ENCODE data around the gene ZNF99.
"Not testable (repeated sequence)": the region's sequence is repeated elsewhere in the genome, so short reads cannot be mapped to it uniquely, and the experiment has no call there.

Gene ZNF99

GRCh38 chr19:22783651-22784410 lies at the start of gene ZNF99:
Gene ZNF99, minus strand, starts transcription at chr19:22784151. Its CDS starts 135 bp downstream, at chr19:22784016.
- no peak within 1 kb of the TSS for H3K4me3 ChIP-seq (ENCODE audit: low read length)
- H3K9ac ChIP-seq (ENCODE audit: low read length): no peak within 1 kb of the TSS
- no peaks in the 10 kb centered on the region for H3K9me3 ChIP-seq (ENCODE audit: control insufficient read depth, low read length)

DNA sequence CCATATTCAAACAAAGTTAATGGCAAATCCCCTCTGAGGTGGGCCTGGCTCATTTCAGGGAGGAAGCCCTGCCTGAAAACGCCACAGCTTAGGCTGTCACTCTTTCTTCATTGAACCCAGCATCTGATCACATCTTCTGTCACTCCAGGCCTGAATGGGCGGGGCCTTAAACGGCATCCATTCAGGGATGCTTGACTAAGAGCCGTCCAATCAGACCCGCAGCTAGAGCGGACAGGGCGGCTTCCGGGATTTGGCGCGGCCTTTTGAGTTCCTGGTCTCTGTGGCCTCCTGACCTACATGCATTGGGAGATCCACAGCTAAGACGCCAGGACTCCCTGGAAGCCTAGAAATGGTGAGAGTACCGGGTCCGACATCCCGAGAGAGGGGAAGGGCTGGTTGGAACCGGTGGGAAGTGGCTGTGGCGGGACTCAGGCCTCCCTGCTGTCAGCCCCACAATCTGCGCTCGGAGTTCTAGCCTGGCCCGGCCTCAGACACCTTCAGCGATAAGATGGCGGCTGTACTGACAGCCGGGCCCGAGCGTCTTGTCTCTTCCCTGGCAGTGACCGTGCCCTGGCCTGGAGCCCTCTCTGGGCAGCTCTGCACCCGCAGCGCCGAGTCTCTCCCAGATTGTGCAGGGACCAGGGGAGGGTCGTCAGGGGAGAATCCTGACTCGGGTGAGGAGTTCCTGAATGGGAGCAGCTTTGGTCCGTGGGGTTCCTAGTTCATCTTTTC lies 48.2 kb upstream of the ZNF99 start, which contains the start of gene ZNF723:
Gene ZNF723 (plus strand): TSS at position 261 of the 732 bp plus-strand sequence. CDS start 89 bp downstream, at position 350.
- no peak within 1 kb of the TSS for H3K9ac ChIP-seq (ENCODE audit: low read length)
- no peak within 1 kb of the TSS for H3K4me3 ChIP-seq (ENCODE audit: low read length)
- H3K4me1 ChIP-seq (ENCODE audit: control insufficient read depth, insufficient read depth, low read length): no peaks in the 10 kb centered on the region
- H3K27me3 ChIP-seq (ENCODE audit: control insufficient read depth, insufficient read depth, low read length): no peaks in the 10 kb centered on the region
- no peaks in the 10 kb centered on the region for H3K9me3 ChIP-seq (ENCODE audit: control insufficient read depth, low read length)
- H3K36me3 ChIP-seq (ENCODE audit: control insufficient read depth, insufficient read depth, low read length): no peaks in the 10 kb centered on the region

More at GRCh38 chr19:22783651-22784410, at the start of gene ZNF99:
- Histone ChIP-seq H3K27me3 (ENCODE audit: control insufficient read depth, insufficient read depth, low read length) (no peaks in the 10 kb centered on the region), H3K4me1 (ENCODE audit: control insufficient read depth, insufficient read depth, low read length) (no peaks in the 10 kb centered on the region), H3K36me3 (ENCODE audit: control insufficient read depth, insufficient read depth, low read length) (no peaks in the 10 kb centered on the region)

DNA sequence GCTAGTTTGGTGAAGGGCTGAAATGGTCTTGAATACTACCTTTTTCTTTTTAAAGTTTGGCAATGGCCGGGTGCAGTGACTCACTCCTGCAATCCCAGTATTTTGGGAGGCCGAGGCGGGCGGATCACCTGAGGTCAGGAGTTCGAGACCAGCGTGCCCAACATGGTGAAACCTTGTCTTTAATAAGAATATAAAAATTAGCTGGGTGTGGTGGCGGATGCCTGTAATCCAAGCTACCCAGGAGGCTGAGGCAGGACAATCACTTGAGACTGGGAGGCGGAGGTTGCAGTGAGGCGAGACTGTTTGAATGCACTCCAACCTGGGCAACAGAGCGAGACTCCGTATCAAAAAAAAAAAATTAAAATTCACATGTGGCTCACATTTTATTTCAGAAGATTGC lies 47.3 kb upstream of the ZNF99 start:
- Histone ChIP-seq H3K27me3 (ENCODE audit: control insufficient read depth, insufficient read depth, low read length) (no peaks in the 10 kb centered on the region), H3K9ac (ENCODE audit: low read length) (no peak overlapping the region), H3K4me3 (ENCODE audit: low read length) (no peak overlapping the region), H3K9me3 (ENCODE audit: control insufficient read depth, low read length) (no peaks in the 10 kb centered on the region), H3K4me1 (ENCODE audit: control insufficient read depth, insufficient read depth, low read length) (no peaks in the 10 kb centered on the region), H3K36me3 (ENCODE audit: control insufficient read depth, insufficient read depth, low read length) (no peaks in the 10 kb centered on the region)

DNA sequence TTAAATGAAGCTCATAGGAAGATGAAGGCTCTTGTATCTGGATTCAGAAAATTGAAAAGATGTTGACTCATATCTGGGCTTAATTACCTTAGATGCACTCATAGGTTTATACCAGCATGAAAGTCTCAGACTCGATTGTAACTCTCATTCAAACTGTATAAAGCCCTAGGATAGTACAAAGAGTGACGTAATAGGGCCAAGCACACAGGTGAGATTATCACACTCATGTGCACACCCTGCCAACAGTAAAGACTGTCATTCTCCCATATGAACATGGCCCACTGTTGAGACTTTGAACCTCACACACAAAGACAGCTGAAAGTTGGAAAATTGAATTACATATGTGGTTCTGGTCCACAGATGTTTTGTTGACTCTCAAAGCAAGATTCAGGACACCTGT lies 30.2 kb upstream of the ZNF99 start:
- H3K4me1 ChIP-seq (ENCODE audit: control insufficient read depth, insufficient read depth, low read length): no peaks in the 10 kb centered on the region
- no peak overlapping the region for H3K4me3 ChIP-seq (ENCODE audit: low read length)
- H3K36me3 ChIP-seq (ENCODE audit: control insufficient read depth, insufficient read depth, low read length): no peaks in the 10 kb centered on the region
- H3K27me3 ChIP-seq (ENCODE audit: control insufficient read depth, insufficient read depth, low read length): no peaks in the 10 kb centered on the region
- peaks cover 3% of the 10 kb centered on the region for H3K9me3 ChIP-seq (ENCODE audit: control insufficient read depth, low read length)
- no peak overlapping the region for H3K9ac ChIP-seq (ENCODE audit: low read length)

- Histone ChIP-seq H3K9ac (ENCODE audit: low read length) (no peak overlapping the region), H3K4me3 (ENCODE audit: low read length) (no peak overlapping the region), H3K9me3 (ENCODE audit: control insufficient read depth, low read length) (peaks cover 2% of the 10 kb centered on the region), H3K36me3 (ENCODE audit: control insufficient read depth, insufficient read depth, low read length) (no peaks in the 10 kb centered on the region), H3K27me3 (ENCODE audit: control insufficient read depth, insufficient read depth, low read length) (no peaks in the 10 kb centered on the region), H3K4me1 (ENCODE audit: control insufficient read depth, insufficient read depth, low read length) (no peaks in the 10 kb centered on the region)
Observed at GRCh38 chr19:22807061-22807835, 23.3 kb upstream of the ZNF99 start.

DNA sequence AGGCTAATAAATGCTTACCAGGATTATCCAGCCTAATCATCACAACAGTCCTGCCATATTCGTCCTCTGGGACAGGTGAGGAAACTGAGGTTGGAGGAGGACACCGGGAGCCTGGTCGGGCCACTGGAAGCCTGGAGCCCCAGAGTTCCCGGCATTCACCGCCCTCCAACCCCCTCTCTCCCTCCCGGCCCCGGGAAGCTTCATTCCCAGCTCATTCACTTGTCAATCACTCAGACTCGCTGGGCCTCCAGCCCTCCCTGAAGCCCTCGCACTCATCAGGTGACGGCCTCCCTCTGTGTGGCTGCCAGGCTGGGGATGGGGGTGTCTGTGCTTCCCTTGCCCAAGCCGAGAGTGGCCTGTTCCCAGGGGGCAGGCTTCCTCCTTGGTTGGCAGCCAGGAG lies 22.5 kb upstream of the ZNF99 start:
- no peak overlapping the region for H3K9ac ChIP-seq (ENCODE audit: low read length)
- H3K4me3 ChIP-seq (ENCODE audit: low read length): no peak overlapping the region
- H3K4me1 ChIP-seq (ENCODE audit: control insufficient read depth, insufficient read depth, low read length): no peaks in the 10 kb centered on the region
- no peaks in the 10 kb centered on the region for H3K27me3 ChIP-seq (ENCODE audit: control insufficient read depth, insufficient read depth, low read length)
- H3K36me3 ChIP-seq (ENCODE audit: control insufficient read depth, insufficient read depth, low read length): no peaks in the 10 kb centered on the region
- peaks cover 8% of the 10 kb centered on the region for H3K9me3 ChIP-seq (ENCODE audit: control insufficient read depth, low read length)

DNA sequence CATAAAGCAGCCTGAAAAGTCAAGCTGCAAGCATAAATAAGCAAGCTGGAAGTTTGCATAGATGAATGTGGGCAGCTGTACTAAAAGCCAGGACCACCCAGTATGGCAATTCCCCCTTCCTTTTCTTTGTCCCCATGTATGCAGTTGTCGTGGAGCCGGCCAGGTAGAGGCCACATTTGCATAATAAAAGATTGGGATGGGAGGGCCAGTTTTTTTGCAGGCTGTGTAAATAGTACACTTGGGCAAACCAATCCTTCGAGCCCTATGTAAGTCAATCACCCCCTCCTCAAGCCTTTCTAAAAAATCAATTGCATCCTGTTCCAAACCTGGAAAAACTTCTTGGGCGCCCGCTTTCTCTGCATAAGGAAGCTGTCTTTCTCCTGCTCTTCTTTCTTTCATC lies 13.1 kb upstream of the ZNF99 start:
- H3K27me3 ChIP-seq (ENCODE audit: control insufficient read depth, insufficient read depth, low read length): no peaks in the 10 kb centered on the region
- H3K9ac ChIP-seq (ENCODE audit: low read length): no peak overlapping the region
- no peak overlapping the region for H3K4me3 ChIP-seq (ENCODE audit: low read length)
- H3K4me1 ChIP-seq (ENCODE audit: control insufficient read depth, insufficient read depth, low read length): no peaks in the 10 kb centered on the region
- H3K9me3 ChIP-seq (ENCODE audit: control insufficient read depth, low read length): peaks cover 5% of the 10 kb centered on the region
- H3K36me3 ChIP-seq (ENCODE audit: control insufficient read depth, insufficient read depth, low read length): no peaks in the 10 kb centered on the region

- H3K36me3 ChIP-seq (ENCODE audit: control insufficient read depth, insufficient read depth, low read length); H3K4me1 ChIP-seq (ENCODE audit: control insufficient read depth, insufficient read depth, low read length); H3K9ac ChIP-seq (ENCODE audit: low read length); H3K4me3 ChIP-seq (ENCODE audit: low read length); H3K27me3 ChIP-seq (ENCODE audit: control insufficient read depth, insufficient read depth, low read length); H3K9me3 ChIP-seq (ENCODE audit: control insufficient read depth, low read length): not testable (repeated sequence)
Observed at GRCh38 chr19:22792863-22793262, 8.9 kb upstream of the ZNF99 start.

DNA sequence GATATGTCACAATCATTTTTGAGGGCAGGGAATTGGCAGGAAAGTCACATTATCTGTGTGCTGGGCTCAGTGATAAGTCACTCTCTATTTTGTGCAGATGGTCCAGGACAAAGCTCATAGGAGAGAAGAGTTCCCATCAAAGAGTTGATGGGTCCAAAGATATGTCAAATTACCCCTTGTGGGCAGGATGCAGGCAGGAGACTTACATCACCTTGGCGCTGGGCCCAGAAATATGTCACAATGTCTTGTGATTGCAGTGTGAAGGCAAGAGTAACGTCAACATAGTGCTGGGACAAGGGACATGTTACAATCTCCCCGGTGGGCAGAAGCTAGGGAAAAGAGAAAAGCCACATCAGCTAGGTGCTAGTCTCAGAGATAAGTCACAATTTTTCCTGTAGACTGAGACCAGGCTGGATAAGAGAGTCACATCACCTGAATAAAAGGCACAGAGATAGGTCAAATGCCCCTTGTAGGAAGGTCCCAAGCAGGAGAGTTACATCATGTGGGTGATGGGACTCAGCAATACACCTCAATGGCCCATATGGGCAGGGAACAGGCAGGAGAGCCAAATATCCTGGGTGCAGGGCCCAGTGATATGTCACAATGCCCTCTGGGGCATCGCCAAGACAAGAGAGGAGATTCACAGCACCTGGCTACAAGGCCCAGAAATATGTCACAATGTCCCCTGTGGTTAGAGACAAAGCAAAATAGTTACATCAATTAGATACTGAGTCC lies 47.9 kb downstream of the ZNF99 start:
- H3K9me3 ChIP-seq (ENCODE audit: control insufficient read depth, low read length): no peaks in the 10 kb centered on the region
- no peak overlapping the region for H3K9ac ChIP-seq (ENCODE audit: low read length)
- H3K27me3 ChIP-seq (ENCODE audit: control insufficient read depth, insufficient read depth, low read length): no peaks in the 10 kb centered on the region
- H3K36me3 ChIP-seq (ENCODE audit: control insufficient read depth, insufficient read depth, low read length): no peaks in the 10 kb centered on the region
- H3K4me3 ChIP-seq (ENCODE audit: low read length): no peak overlapping the region
- no peaks in the 10 kb centered on the region for H3K4me1 ChIP-seq (ENCODE audit: control insufficient read depth, insufficient read depth, low read length)

GRCh38 chr19:22733691-22734090 lies 50.3 kb downstream of the ZNF99 start:
- Histone ChIP-seq H3K4me3 (ENCODE audit: low read length) (no peak overlapping the region), H3K36me3 (ENCODE audit: control insufficient read depth, insufficient read depth, low read length) (no peaks in the 10 kb centered on the region), H3K27me3 (ENCODE audit: control insufficient read depth, insufficient read depth, low read length) (no peaks in the 10 kb centered on the region), H3K9ac (ENCODE audit: low read length) (no peak overlapping the region), H3K9me3 (ENCODE audit: control insufficient read depth, low read length) (no peaks in the 10 kb centered on the region), H3K4me1 (ENCODE audit: control insufficient read depth, insufficient read depth, low read length) (no peaks in the 10 kb centered on the region)

DNA sequence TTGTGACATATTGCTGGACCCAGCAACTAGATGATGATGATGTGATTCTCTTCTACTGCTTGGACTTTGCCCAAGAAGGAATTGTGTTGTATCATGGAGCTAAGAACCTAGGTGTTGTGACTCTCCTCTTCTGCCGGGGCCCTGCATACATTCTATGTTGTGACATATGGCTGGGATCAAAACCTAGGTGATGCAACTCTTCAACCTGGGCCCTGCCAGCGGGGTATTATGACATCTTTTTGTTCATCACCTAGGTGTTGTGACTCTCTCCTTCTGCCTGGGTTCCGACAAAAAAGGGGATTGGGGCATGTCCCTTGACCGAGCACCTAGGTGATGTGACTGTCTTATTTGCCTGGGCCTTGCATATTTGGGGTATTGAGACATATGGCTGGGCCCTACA lies 55.7 kb downstream of the ZNF99 start:
- H3K36me3 ChIP-seq (ENCODE audit: control insufficient read depth, insufficient read depth, low read length); H3K27me3 ChIP-seq (ENCODE audit: control insufficient read depth, insufficient read depth, low read length); H3K4me3 ChIP-seq (ENCODE audit: low read length); H3K9me3 ChIP-seq (ENCODE audit: control insufficient read depth, low read length); H3K4me1 ChIP-seq (ENCODE audit: control insufficient read depth, insufficient read depth, low read length); H3K9ac ChIP-seq (ENCODE audit: low read length): not testable (repeated sequence)
